Activated CD8-positive, alpha-beta memory T cell treated with anti-CD3 and anti-CD28 coated beads, Interleukin-2, amount 50 U/mL, for 24 hours (primary cell): ENCODE results near the gene ITGA11.
"Not testable (repeated sequence)": the region's sequence is repeated elsewhere in the genome, so short reads cannot be mapped to it uniquely, and the experiment has no call there.

Experiments used
- DNase-seq: peaks from one replicate; pipeline ENCODE4 v3.0.0-alpha.2; 2020; ENCODE audit errors: extremely low read depth

The ITGA11 gene

GRCh38 chr15:68425428-68426060 lies 6.4 kb downstream of the ITGA11 start:
- DNase-seq = no peak

GRCh38 chr15:68424754-68425390 lies 7.1 kb downstream of the ITGA11 start:
- DNase-seq = no peak

GRCh38 chr15:68423359-68424296 lies 8.3 kb downstream of the ITGA11 start:
- no peak for DNase-seq

GRCh38 chr15:68422403-68423145 lies 9.4 kb downstream of the ITGA11 start:
- not testable (repeated sequence) for DNase-seq

GRCh38 chr15:68421798-68422402 lies 10.1 kb downstream of the ITGA11 start:
- DNase-seq = no peak

GRCh38 chr15:68421115-68421551 lies 10.8 kb downstream of the ITGA11 start:
- no peak for DNase-seq

DNA sequence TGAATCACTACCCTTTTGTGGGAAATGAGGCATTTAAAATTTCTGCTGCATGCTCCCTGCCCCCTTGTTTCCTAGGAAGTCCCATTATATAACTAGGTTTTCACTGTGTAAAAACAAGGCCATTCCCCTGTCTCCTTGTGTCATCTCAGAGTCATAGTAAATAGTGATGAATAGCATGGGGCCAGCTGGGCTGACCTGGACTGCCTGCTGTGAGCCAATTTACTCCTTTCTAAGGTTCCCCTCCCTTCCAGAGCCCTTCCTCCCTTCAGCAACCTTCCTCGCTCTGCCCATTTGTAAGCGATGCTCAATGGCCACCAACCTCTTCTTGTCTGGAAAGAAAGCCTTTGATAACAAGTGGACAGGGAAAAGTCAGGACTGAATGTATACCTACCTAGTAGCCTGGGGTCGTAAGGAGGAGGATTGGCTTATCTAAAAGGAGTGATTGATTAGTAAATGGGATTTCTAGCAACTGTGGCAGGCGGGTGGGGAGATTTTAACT lies 11.7 kb downstream of the ITGA11 start:
- no peak for DNase-seq

GRCh38 chr15:68419301-68420175 lies 12.4 kb downstream of the ITGA11 start:
- no peak for DNase-seq

DNA sequence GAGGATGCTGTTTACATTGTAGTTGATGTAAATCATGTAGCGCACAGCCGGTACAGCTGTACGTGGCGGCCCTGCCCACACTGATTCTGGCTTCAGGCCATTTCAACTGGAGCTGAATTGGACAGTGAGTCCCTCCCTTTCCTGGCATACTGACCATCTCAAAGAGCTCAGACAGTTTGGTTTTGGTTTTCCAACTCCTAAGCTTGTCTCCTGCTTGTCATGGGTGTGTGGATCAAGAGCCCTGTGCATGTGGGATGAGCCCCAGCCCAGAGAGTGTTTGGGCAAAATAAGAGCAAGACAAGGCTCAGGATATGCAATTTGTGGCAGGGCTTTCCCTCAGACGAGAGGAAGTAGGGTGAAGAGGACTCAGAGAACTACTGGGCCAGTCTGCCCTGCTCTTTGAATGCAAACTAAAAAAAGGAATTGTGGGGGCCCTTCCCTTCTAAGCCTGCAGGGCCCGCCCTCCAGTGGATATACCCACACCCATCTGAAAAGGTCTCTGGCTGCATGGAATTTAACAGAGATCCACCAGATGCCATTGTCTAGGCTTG lies 13.3 kb downstream of the ITGA11 start:
- DNase-seq = no peak

GRCh38 chr15:68417897-68418296 lies 14.1 kb downstream of the ITGA11 start:
- DNase-seq = no peak

DNA sequence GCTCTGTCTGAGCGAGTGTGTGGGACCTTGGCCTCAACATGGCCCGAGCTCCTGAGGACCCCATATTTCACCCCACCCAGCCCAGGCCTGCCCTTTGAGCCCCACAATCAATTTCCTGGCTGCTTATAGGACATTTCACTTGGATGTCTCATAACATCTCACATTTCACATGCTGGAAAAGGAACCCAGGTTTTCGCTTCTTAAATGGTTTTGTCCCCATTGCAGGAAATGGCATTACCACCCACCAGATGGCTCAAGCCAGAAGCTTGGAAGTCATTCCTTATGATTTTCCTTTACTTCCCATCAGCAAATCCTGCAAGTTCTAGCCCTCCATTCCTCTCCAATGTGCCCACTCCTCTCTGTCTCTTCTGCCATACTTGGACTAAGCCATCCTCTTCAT lies 14.9 kb downstream of the ITGA11 start:
- no peak for DNase-seq

DNA sequence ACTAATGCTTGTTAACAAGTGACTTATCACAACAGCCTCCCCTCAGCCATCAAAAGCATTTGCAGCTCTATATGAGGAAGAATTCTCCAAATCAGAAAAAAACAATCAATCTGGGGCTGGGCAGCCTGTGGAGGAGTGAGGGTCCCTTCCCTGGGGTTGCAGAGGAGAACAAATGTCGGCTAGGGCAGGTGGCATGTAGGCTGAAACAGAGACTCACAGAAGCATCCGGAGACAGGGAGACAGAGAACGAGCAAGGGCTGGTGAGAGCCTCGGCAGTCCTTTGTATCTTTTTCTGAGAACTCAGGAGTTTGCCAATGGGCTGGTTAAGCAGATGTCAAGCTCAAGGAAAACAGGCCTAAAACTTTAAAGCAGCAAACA lies 15.8 kb downstream of the ITGA11 start:
- DNase-seq = no peak

- no peak for DNase-seq
These were observed 16.3 kb downstream of the ITGA11 start for GRCh38 chr15:68415501-68416157.

DNA sequence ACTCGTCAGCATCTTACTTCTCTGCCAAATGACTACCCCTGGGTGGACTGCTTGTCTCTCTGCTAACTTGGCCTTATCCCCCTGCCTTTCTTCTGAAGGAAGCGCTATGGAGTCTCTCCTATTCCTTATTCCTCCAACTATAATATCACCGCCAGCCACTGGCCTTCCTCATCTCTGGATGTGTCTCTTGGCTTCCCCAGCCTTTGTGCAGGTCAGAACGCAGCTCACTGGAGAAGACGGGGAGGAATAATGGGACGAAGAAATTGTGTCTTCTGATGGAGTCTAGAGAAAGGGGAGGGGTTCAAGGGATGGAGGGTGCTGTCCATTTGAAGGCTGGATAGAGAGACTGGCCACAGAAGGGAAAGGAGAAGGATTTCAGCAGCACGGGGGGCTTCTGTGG lies 16.9 kb downstream of the ITGA11 start:
- DNase-seq = no peak

DNA sequence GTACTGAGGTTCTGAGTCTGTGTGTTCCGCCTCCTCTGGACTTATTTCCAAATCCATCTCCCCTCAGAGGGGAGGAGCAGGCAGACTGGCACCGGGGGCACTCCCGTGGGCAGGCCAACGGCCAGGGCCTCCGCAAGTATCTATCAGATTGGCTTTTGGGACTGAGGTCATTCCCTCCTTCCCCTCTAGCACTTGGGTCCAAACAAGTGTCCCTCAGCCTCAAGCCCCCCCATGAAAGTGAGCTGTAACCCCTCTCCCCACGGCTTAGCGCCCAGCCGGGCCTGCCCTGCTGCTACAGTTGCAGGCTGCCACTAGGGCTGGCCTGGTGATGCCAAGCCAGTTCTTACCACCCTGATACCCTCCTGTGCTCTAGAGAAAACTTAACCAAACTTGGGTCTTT lies 17.4 kb downstream of the ITGA11 start:
- no peak for DNase-seq

- DNase-seq = no peak
These were observed 17.8 kb downstream of the ITGA11 start for GRCh38 chr15:68414206-68414555.

GRCh38 chr15:68413363-68414205 lies 18.4 kb downstream of the ITGA11 start:
- no peak for DNase-seq

- DNase-seq = no peak
These were observed 19.7 kb downstream of the ITGA11 start for GRCh38 chr15:68412218-68412617.

- DNase-seq = no peak
These were observed 20.2 kb downstream of the ITGA11 start for GRCh38 chr15:68411735-68412134.
